DND-41 (cell line): Measurements from ENCODE around the gene STPG3.

Experiments used
- ATAC-seq: fragments of 200-7000 bp; cut with Tn5 transposase; 3 replicates; pipeline ENCODE4 v1.9.1; 2021; ENCODE audit warnings: low read depth; ENCODE audit not compliant: insufficient read depth
- DNase-seq: peaks from one replicate; pipeline ENCODE4 v3.0.0-alpha.2; 2020
- H2AFZ ChIP-seq: 2 replicates; pipeline ENCODE4 v1.6.0; 2012; ENCODE audit warnings: low read depth, low read length
- H3K27ac ChIP-seq: 2 replicates; pipeline ENCODE4 v1.5.1; 2012; ENCODE audit warnings: low read length, inconsistent platforms
- H3K27me3 ChIP-seq: fragments of 200-600 bp; sonication (generic); 2 replicates; pipeline ENCODE4 v1.6.0; 2012; ENCODE audit warnings: low read length, mild to moderate bottlenecking, inconsistent platforms; ENCODE audit not compliant: insufficient read depth, poor library complexity
- H3K36me3 ChIP-seq: 2 replicates; pipeline ENCODE4 v1.5.1; 2012; ENCODE audit warnings: low read length, inconsistent platforms; ENCODE audit not compliant: insufficient read depth
- H3K4me1 ChIP-seq: 2 replicates; pipeline ENCODE4 v1.5.1; 2012; ENCODE audit warnings: mild to moderate bottlenecking, low read length; ENCODE audit not compliant: insufficient read depth
- H3K4me2 ChIP-seq: 2 replicates; pipeline ENCODE4 v1.6.0; 2012; ENCODE audit warnings: mild to moderate bottlenecking, moderate library complexity, low read length, inconsistent platforms; ENCODE audit not compliant: insufficient read depth
- H3K4me3 ChIP-seq, 2 experiments: fragments of 200-600 bp in 1 of 2; shearing (Covaris generic) in 1 of 2; 2 replicates each; pipeline ENCODE4 v1.5.1; 2012 to 2016; ENCODE audit warnings: inconsistent platforms in 2 of 2, low read length in 2 of 2, mild to moderate bottlenecking in 2 of 2, low read depth in 1 of 2, moderate library complexity in 1 of 2
- H3K79me2 ChIP-seq: 2 replicates; pipeline ENCODE4 v1.6.0; 2012; ENCODE audit warnings: low read length, inconsistent platforms; ENCODE audit not compliant: insufficient read depth
- H3K9ac ChIP-seq: 2 replicates; pipeline ENCODE4 v1.6.0; 2012; ENCODE audit warnings: low read depth, mild to moderate bottlenecking, inconsistent platforms, low read length, moderate library complexity
- H3K9me3 ChIP-seq: 2 replicates; pipeline ENCODE4 v1.5.1; 2012; ENCODE audit warnings: low read length, moderate library complexity, mild to moderate bottlenecking, inconsistent platforms; ENCODE audit not compliant: insufficient read depth, severe bottlenecking
- H4K20me1 ChIP-seq: 2 replicates; pipeline ENCODE4 v1.6.0; 2012; ENCODE audit warnings: low read length; ENCODE audit not compliant: insufficient read depth
- CTCF ChIP-seq: IDR thresholded peaks from 2 replicates; pipeline ENCODE4 v1.5.1; 2012; ENCODE audit warnings: borderline replicate concordance, low read length, moderate library complexity, mild to moderate bottlenecking; ENCODE audit not compliant: poor library complexity, severe bottlenecking; ENCODE audit errors: extremely low read depth
- EZH2 ChIP-seq: IDR thresholded peaks from 3 replicates; pipeline ENCODE4 v1.6.1; 2012; ENCODE audit warnings: borderline replicate concordance, low read depth, mild to moderate bottlenecking, moderate library complexity, low read length, inconsistent platforms; ENCODE audit not compliant: severe bottlenecking

The STPG3 gene

GRCh38 chr9:137226338-137227053 is 24.6 kb upstream of the STPG3 start:
- Histone ChIP-seq H2AFZ (no peak overlapping the region), H3K79me2 (no peaks in the 10 kb centered on the region), H3K4me1 (peaks cover 20% of the 10 kb centered on the region), H3K4me3 (no peak overlapping the region), H3K9me3 (no peaks in the 10 kb centered on the region), H3K27me3 (no peaks in the 10 kb centered on the region), H3K9ac (no peak overlapping the region), H3K27ac (no peak overlapping the region), H3K36me3 (no peaks in the 10 kb centered on the region), H3K4me2 (no peak overlapping the region), H4K20me1 (no peaks in the 10 kb centered on the region)
- DNase-seq (no peak), ATAC-seq (no peak)
- no peak for TF ChIP-seq CTCF
- TF ChIP-seq EZH2 = no peak

GRCh38 chr9:137227054-137227852 is 23.8 kb upstream of the STPG3 start, which contains the start of gene RNF224:
RNF224 (plus strand) TSS chr9:137227502; CDS start chr9:137228336, 834 bp downstream.
- no peak within 1 kb of the TSS for H3K4me2 ChIP-seq
- H3K27ac ChIP-seq = no peak within 1 kb of the TSS
- ATAC-seq (peak; percentile 69), DNase-seq (peak; percentile 81)
- no peak within 1 kb of the TSS for H2AFZ ChIP-seq
- H3K27me3 ChIP-seq = no peaks in the 10 kb centered on the region
- TF ChIP-seq CTCF (peak; percentile 91), EZH2 (no peak)
- H3K4me3 ChIP-seq = no peak within 1 kb of the TSS
- H3K79me2 ChIP-seq = no peaks in the 10 kb centered on the region
- no peaks in the 10 kb centered on the region for H3K9me3 ChIP-seq
- no peaks in the 10 kb centered on the region for H4K20me1 ChIP-seq
- H3K9ac ChIP-seq = no peak within 1 kb of the TSS
- no peaks in the 10 kb centered on the region for H3K36me3 ChIP-seq
- H3K4me1 ChIP-seq = peaks cover 20% of the 10 kb centered on the region

- H3K4me2 ChIP-seq = no peak overlapping the region
- peaks cover 14% of the 10 kb centered on the region for H3K4me1 ChIP-seq
- no peaks in the 10 kb centered on the region for H3K36me3 ChIP-seq
- no peak overlapping the region for H3K4me3 ChIP-seq
- H3K27ac ChIP-seq = no peak overlapping the region
- TF ChIP-seq EZH2 (no peak), CTCF (no peak)
- H2AFZ ChIP-seq = no peak overlapping the region
- H4K20me1 ChIP-seq = no peaks in the 10 kb centered on the region
- no peaks in the 10 kb centered on the region for H3K27me3 ChIP-seq
- H3K79me2 ChIP-seq = no peaks in the 10 kb centered on the region
- DNase-seq (no peak), ATAC-seq (no peak)
- no peak overlapping the region for H3K9ac ChIP-seq
- H3K9me3 ChIP-seq = no peaks in the 10 kb centered on the region
These were observed 23.1 kb upstream of the STPG3 start for GRCh38 chr9:137227853-137228505.
